Activated naive CD8-positive, alpha-beta T cell treated with anti-CD3 and anti-CD28 coated beads for 36 hours (primary cell): ENCODE data around the gene FGFBP1. TPM values are rescaled to one million over a fixed set of nuclear protein-coding genes. Genes with fewer than 3 reads are reported as not detected.

Experiments used
- DNase-seq: peaks from one replicate; pipeline ENCODE4 v3.0.0; 2021
- H3K27ac Mint-ChIP-seq: one replicate; pipeline ENCODE4 v1.8.0; 2022; ENCODE audit warnings: mild to moderate bottlenecking, moderate library complexity, mixed read lengths
- H3K27me3 Mint-ChIP-seq: one replicate; pipeline ENCODE4 v1.8.0; 2022; ENCODE audit warnings: mild to moderate bottlenecking, mixed read lengths
- H3K36me3 Mint-ChIP-seq: one replicate; pipeline ENCODE4 v1.8.0; 2021; ENCODE audit warnings: mild to moderate bottlenecking, mixed read lengths
- H3K4me1 Mint-ChIP-seq: one replicate; pipeline ENCODE4 v1.8.0; 2021; ENCODE audit warnings: mixed read lengths
- H3K4me3 Mint-ChIP-seq: one replicate; pipeline ENCODE4 v1.8.0; 2022; ENCODE audit warnings: mild to moderate bottlenecking, moderate library complexity, mixed read lengths
- H3K9me3 Mint-ChIP-seq: one replicate; pipeline ENCODE4 v1.8.0; 2022; ENCODE audit warnings: mixed read lengths
- total RNA-seq, 2 experiments: library from RNA; stranded (reverse); gene quantifications; one replicate each; pipeline ENCODE4 v1.2.3, GENCODE V29; 2021

The FGFBP1 gene
- total RNA-seq, 2 experiments from 2014 or later: not detected

- DNase-seq: peak; percentile 77
- H3K27ac Mint-ChIP-seq: no peak overlapping the region
- H3K27me3 Mint-ChIP-seq: peaks cover 3% of the 10 kb centered on the region
- peaks cover 20% of the 10 kb centered on the region for H3K4me1 Mint-ChIP-seq
- H3K9me3 Mint-ChIP-seq: no peaks in the 10 kb centered on the region
- no peaks in the 10 kb centered on the region for H3K36me3 Mint-ChIP-seq
- H3K4me3 Mint-ChIP-seq: no peak overlapping the region
Observed at GRCh38 chr4:15956179-15956850, 17.8 kb upstream of the FGFBP1 start.

DNA sequence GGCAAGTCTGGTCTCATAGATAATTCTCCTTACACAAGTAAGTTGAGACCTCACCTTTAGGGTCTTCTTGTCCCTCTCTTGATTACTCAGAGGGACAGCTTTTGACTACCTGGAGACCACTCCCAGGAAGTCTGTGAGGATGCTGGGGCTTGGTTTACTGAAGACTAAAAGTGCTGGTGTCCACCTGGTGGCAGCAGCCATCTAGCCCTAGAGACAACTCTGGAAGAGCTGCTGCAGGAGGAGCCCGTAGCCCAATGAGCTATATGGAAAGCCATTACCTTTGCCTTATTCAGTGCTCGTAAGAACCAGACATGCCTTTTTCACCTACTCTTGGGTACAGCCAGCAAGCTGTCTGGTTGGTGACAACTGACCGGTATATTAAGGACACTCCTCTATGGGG lies 17.1 kb upstream of the FGFBP1 start:
- Mint-ChIP-seq H3K36me3 (no peaks in the 10 kb centered on the region), H3K27me3 (peaks cover 3% of the 10 kb centered on the region), H3K9me3 (no peaks in the 10 kb centered on the region), H3K27ac (no peak overlapping the region), H3K4me1 (peaks cover 18% of the 10 kb centered on the region), H3K4me3 (no peak overlapping the region)
- DNase-seq: no peak

- no peaks in the 10 kb centered on the region for H3K9me3 Mint-ChIP-seq
- peaks cover 3% of the 10 kb centered on the region for H3K27me3 Mint-ChIP-seq
- H3K27ac Mint-ChIP-seq: no peak overlapping the region
- DNase-seq: no peak
- H3K36me3 Mint-ChIP-seq: no peaks in the 10 kb centered on the region
- H3K4me1 Mint-ChIP-seq: peaks cover 12% of the 10 kb centered on the region
- H3K4me3 Mint-ChIP-seq: no peak overlapping the region
Observed at GRCh38 chr4:15953625-15954024, 15.1 kb upstream of the FGFBP1 start.

DNA sequence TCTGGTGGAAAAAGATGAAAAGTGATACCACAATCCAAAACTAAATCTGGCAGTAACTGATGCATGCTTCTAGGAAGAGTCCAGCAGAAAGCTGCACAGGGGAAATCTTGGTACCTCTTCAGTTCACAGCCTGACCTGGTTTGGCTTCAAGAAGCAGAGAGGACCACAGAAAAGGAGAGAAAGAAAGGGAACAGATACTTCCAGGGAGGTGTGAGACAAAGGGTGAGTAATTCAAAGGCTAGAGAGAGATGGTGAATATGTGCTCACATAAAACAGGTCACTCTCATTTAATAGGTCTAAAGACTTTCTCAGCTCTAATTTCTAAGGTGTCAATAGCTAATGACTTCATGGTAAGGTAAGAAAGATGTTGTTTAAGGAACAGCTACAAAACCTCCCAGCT lies 13.2 kb upstream of the FGFBP1 start:
- Mint-ChIP-seq H3K4me3 (no peak overlapping the region), H3K36me3 (no peaks in the 10 kb centered on the region)

DNA sequence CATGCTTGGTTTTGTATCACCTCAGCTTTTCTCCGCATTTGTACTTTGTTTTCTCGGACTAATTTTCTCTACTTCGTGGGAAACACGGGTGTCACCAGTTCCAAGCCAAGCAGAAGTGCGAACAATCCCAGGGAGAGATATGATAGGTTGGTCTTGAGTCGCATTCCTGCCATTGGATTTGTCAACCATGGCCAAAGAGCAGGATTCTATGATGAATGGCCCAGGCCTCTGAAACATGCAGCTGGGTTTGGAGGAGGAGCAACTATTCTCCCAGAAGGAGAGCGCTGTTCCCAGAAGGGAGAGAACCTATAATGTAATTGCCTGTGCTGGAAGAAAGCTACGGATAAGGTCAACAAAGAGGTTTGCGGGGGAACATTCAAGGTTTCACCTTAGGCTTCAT lies 10.3 kb upstream of the FGFBP1 start:
- H3K27ac Mint-ChIP-seq: no peak overlapping the region
- DNase-seq: no peak
- no peaks in the 10 kb centered on the region for H3K9me3 Mint-ChIP-seq
- H3K36me3 Mint-ChIP-seq: no peaks in the 10 kb centered on the region
- H3K4me1 Mint-ChIP-seq: peaks cover 5% of the 10 kb centered on the region
- H3K4me3 Mint-ChIP-seq: no peak overlapping the region
- H3K27me3 Mint-ChIP-seq: no peaks in the 10 kb centered on the region

More for the DNA sequence above, 13.2 kb upstream of the FGFBP1 start:
- no peak for DNase-seq
- Mint-ChIP-seq H3K27ac (no peak overlapping the region), H3K4me1 (peaks cover 12% of the 10 kb centered on the region), H3K27me3 (peaks cover 3% of the 10 kb centered on the region), H3K9me3 (no peaks in the 10 kb centered on the region)

DNA sequence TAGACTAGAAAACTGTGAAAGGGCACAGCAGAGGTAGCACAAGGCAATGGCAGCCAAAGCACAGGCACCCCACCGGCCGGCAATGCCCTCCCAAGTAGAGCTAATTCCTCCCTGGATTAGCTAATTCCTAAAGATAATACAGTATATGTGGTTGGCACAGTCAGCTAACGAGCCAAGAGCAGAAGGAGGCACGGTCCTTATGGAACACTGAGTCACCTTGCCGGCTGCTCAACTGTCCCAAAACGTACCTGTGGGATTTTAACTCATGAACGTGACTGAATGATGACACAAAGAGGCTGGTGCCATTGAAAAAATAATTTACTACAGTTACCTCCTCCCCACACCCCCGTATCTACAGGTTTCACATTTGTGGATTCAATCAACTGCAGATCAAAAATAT lies 9.1 kb upstream of the FGFBP1 start:
- Mint-ChIP-seq H3K27me3 (no peaks in the 10 kb centered on the region), H3K4me1 (peaks cover 5% of the 10 kb centered on the region), H3K4me3 (no peak overlapping the region), H3K36me3 (no peaks in the 10 kb centered on the region), H3K27ac (no peak overlapping the region), H3K9me3 (no peaks in the 10 kb centered on the region)
- no peak for DNase-seq

GRCh38 chr4:15945516-15945915 lies 7.0 kb upstream of the FGFBP1 start:
- H3K27me3 Mint-ChIP-seq: no peaks in the 10 kb centered on the region
- H3K4me3 Mint-ChIP-seq: no peak overlapping the region
- H3K9me3 Mint-ChIP-seq: no peaks in the 10 kb centered on the region
- H3K4me1 Mint-ChIP-seq: no peaks in the 10 kb centered on the region
- DNase-seq: no peak
- no peak overlapping the region for H3K27ac Mint-ChIP-seq
- no peaks in the 10 kb centered on the region for H3K36me3 Mint-ChIP-seq

DNA sequence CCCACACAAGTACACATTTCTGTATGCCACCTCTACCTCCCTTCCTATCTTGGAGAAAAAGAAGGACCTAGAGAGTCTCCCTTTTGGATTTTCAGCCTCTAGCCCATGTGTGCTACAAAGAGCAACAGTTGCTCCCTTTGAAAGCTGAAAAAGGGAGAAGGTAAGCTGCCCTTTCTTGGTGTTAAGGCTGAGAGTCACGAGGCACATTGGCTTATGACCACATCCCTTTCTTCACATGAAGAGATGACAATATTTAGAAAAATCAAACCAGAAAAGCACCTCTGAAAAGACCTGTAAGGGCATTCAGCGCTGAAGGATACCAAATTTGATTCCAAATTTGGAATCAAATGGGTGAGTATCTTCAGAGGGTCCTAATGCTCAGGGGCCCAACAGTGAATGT lies 6.4 kb upstream of the FGFBP1 start:
- H3K27ac Mint-ChIP-seq: no peak overlapping the region
- no peak for DNase-seq

GRCh38 chr4:15942283-15942682 lies 3.7 kb upstream of the FGFBP1 start:
- Mint-ChIP-seq H3K4me1 (no peaks in the 10 kb centered on the region), H3K9me3 (no peaks in the 10 kb centered on the region), H3K36me3 (no peaks in the 10 kb centered on the region), H3K4me3 (no peak overlapping the region), H3K27ac (no peak overlapping the region), H3K27me3 (no peaks in the 10 kb centered on the region)
- DNase-seq: no peak

More for the DNA sequence above, 6.4 kb upstream of the FGFBP1 start:
- H3K27me3 Mint-ChIP-seq: no peaks in the 10 kb centered on the region
- no peaks in the 10 kb centered on the region for H3K9me3 Mint-ChIP-seq
- H3K36me3 Mint-ChIP-seq: no peaks in the 10 kb centered on the region
- H3K4me3 Mint-ChIP-seq: no peak overlapping the region
- H3K4me1 Mint-ChIP-seq: no peaks in the 10 kb centered on the region

- Mint-ChIP-seq H3K27me3 (no peaks in the 10 kb centered on the region), H3K27ac (no peak overlapping the region)
Observed at GRCh38 chr4:15938182-15938581, 358 bp downstream of the FGFBP1 start.

DNA sequence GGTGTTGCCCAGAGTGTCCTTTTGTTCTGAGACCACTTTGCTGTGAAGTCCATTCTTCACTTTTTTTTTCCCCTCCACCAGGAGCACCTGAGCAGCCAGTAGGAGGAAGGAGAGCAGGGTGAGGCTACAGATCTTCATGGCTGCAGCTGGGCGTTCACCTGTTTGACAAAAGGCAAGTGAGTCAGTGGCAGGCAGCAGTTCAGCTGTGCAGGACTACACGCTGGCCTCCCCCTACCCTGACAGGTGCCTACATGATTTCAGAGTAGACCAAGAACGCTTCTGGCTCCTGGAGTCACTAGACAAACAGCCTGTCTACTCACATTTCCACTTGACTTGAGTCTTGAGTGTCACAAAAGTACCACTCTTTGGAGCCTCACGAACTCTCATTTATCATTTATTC lies 2.0 kb downstream of the FGFBP1 start:
- Mint-ChIP-seq H3K9me3 (no peaks in the 10 kb centered on the region), H3K4me1 (no peaks in the 10 kb centered on the region), H3K27me3 (no peaks in the 10 kb centered on the region), H3K27ac (no peak overlapping the region), H3K36me3 (no peaks in the 10 kb centered on the region), H3K4me3 (no peak overlapping the region)
- DNase-seq: no peak

More at GRCh38 chr4:15938182-15938581, 358 bp downstream of the FGFBP1 start:
- H3K36me3 Mint-ChIP-seq: no peaks in the 10 kb centered on the region
- H3K4me3 Mint-ChIP-seq: no peak overlapping the region
- no peaks in the 10 kb centered on the region for H3K9me3 Mint-ChIP-seq
- no peak for DNase-seq
- no peaks in the 10 kb centered on the region for H3K4me1 Mint-ChIP-seq

GRCh38 chr4:15935504-15936402 lies 2.8 kb downstream of the FGFBP1 start:
- DNase-seq: no peak
- Mint-ChIP-seq H3K27ac (no peak overlapping the region), H3K36me3 (no peaks in the 10 kb centered on the region), H3K9me3 (no peaks in the 10 kb centered on the region), H3K4me1 (peaks cover 3% of the 10 kb centered on the region), H3K4me3 (no peak overlapping the region), H3K27me3 (no peaks in the 10 kb centered on the region)

DNA sequence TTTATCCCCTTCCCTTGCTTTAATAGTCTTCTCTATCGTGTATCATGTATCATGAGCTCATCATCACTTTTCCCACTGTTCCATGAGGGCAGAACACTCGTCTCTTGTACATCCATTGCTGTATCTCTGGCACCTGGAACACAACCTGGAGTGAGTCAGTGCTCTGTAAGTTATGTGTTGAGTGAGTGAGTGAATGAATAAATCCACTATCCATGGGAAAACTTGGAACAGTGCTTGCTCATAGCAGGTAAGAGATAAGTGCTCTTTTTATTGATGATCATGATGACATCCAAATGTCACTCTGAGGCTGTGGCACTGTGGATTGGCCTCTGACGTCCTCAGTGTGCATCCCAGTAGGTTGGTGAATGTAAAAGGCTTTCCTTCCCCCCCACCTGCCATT lies 4.3 kb downstream of the FGFBP1 start:
- H3K27me3 Mint-ChIP-seq: no peaks in the 10 kb centered on the region

GRCh38 chr4:15931451-15932210 lies 6.9 kb downstream of the FGFBP1 start:
- H3K36me3 Mint-ChIP-seq: no peaks in the 10 kb centered on the region
- peaks cover 21% of the 10 kb centered on the region for H3K4me1 Mint-ChIP-seq
- no peaks in the 10 kb centered on the region for H3K27me3 Mint-ChIP-seq
- H3K9me3 Mint-ChIP-seq: no peaks in the 10 kb centered on the region
- DNase-seq: no peak
- H3K27ac Mint-ChIP-seq: no peak overlapping the region
- no peak overlapping the region for H3K4me3 Mint-ChIP-seq

More for the DNA sequence above, 4.3 kb downstream of the FGFBP1 start:
- Mint-ChIP-seq H3K27ac (no peak overlapping the region), H3K4me1 (peaks cover 16% of the 10 kb centered on the region), H3K36me3 (no peaks in the 10 kb centered on the region), H3K9me3 (no peaks in the 10 kb centered on the region), H3K4me3 (no peak overlapping the region)
- DNase-seq: no peak

GRCh38 chr4:15930314-15930713 lies 8.2 kb downstream of the FGFBP1 start:
- no peaks in the 10 kb centered on the region for H3K9me3 Mint-ChIP-seq
- DNase-seq: no peak
- no peaks in the 10 kb centered on the region for H3K36me3 Mint-ChIP-seq
- peaks cover 21% of the 10 kb centered on the region for H3K4me1 Mint-ChIP-seq
- H3K27ac Mint-ChIP-seq: no peak overlapping the region
- H3K4me3 Mint-ChIP-seq: no peak overlapping the region
- H3K27me3 Mint-ChIP-seq: peaks cover 4% of the 10 kb centered on the region
